Measurements from ENCODE around the gene OPCML.

OPCML gene

DNA sequence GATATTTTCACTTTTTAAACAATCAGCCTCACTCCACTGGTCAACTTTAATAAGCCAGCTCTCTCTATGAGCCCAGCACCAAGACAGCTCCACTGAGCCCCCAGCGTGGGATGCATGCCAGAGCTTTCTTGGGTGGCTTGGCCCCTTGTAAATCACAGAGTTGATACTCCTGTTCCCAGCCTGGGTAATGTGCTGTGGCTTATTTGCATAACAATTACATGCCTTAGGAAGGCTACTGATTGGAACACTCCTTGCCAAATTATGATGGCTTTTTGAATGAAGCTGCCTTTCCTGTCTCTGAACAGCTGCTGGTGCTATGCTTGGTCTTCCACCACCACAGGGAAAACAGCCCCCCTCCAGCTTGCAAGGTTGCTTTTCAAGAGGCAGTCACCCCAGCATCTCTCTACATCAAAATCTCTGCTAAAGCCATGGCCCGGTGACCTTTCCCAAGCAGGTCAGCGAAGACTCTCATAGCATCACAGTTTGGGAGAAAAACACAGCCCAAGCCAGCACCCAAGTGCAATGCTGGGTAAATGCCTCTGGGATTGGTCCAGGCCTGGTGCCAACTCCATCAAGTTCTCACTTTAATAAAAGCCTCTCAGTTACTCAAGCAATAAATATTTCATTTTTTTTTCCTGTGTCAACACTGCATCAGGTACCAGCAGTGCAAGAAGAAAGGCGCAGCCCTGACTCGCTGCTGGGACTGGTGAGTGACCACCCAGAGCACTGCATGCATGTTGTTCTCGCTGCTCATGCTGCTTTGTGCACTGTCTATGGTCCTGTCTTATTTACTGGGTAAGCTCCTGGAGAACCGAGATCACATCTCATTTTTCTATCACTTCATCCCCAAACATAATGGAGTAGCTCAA is 549.3 kb downstream of the OPCML start:
- Histone ChIP-seq H3K27me3 (ENCODE audit: control insufficient read depth, low read length) (no peaks in the 10 kb centered on the region), H3K4me1 (ENCODE audit: control insufficient read depth, low read length) (no peaks in the 10 kb centered on the region), H3K9me2 (replicated peaks; ENCODE audit: control insufficient read depth, low read length) (no peaks in the 10 kb centered on the region), H3K4me2 (ENCODE audit: low read length) (no peak overlapping the region), H3K9me3 (ENCODE audit: control insufficient read depth, insufficient read depth, low read length) (no peaks in the 10 kb centered on the region), H3K36me3 (ENCODE audit: control insufficient read depth, low read length) (no peaks in the 10 kb centered on the region), H3K79me2 (ENCODE audit: control insufficient read depth, low read length) (no peaks in the 10 kb centered on the region), H4K20me1 (ENCODE audit: control insufficient read depth, insufficient read depth, low read depth, low read length) (no peaks in the 10 kb centered on the region), H3K27ac (ENCODE audit: low read depth, low read length) (no peak overlapping the region), H3K4me3 (ENCODE audit: low read length) (no peak overlapping the region), H3F3A (ENCODE audit: control insufficient read depth, insufficient read depth) (no peaks in the 10 kb centered on the region)
- TF ChIP-seq, protein P1, sequence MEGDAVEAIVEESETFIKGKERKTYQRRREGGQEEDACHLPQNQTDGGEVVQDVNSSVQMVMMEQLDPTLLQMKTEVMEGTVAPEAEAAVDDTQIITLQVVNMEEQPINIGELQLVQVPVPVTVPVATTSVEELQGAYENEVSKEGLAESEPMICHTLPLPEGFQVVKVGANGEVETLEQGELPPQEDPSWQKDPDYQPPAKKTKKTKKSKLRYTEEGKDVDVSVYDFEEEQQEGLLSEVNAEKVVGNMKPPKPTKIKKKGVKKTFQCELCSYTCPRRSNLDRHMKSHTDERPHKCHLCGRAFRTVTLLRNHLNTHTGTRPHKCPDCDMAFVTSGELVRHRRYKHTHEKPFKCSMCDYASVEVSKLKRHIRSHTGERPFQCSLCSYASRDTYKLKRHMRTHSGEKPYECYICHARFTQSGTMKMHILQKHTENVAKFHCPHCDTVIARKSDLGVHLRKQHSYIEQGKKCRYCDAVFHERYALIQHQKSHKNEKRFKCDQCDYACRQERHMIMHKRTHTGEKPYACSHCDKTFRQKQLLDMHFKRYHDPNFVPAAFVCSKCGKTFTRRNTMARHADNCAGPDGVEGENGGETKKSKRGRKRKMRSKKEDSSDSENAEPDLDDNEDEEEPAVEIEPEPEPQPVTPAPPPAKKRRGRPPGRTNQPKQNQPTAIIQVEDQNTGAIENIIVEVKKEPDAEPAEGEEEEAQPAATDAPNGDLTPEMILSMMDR (IDR thresholded peaks at IDR 0.05; ENCODE audit: low read depth, low read length, poor library complexity, severe bottlenecking) = no peak
- no peak for TF ChIP-seq EZH2phosphoT487 (IDR thresholded peaks at IDR 0.05; ENCODE audit: borderline replicate concordance, low read length)

DNA sequence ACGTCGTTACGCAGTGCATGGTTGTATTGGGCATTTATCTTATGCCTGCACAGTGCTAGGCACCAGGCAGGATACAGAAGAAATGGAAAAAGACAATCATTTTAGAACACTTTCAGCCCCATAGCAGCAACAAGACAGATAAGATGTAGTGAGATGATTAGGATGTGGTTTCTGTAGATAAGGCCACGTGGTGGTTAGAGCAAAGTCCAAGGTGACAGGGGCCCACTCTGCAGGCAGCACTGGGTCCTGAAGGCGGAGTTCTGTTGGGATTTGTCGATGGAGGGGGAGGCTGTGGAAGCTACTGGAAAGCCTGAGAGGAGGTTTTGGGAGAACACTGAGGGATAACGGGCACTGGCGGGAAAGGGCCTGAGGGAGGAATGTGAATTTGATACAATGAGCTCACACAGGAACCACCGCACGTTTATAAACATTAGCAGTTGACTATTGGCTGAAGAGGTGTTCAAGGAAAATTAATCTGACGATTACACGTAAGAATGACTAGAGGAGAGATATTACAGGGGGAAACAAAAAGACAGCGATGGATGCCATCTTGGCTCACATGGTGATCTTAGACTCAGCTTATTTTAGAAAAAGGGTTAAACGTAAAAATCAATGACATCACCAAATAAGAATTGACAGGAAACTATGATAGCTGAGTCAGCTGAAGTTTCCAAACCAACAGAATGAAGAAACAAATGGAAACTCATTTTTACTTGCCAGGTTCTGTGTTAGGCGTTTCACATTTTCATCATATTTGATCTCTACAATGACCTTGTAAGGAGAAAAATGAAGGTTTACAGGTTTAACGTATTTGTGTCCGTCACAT is 551.0 kb downstream of the OPCML start:
- Histone ChIP-seq H3F3A (ENCODE audit: control insufficient read depth, insufficient read depth) (no peaks in the 10 kb centered on the region), H4K20me1 (ENCODE audit: control insufficient read depth, insufficient read depth, low read depth, low read length) (no peaks in the 10 kb centered on the region), H3K4me2 (ENCODE audit: low read length) (no peak overlapping the region), H3K4me3 (ENCODE audit: low read length) (no peak overlapping the region), H3K36me3 (ENCODE audit: control insufficient read depth, low read length) (no peaks in the 10 kb centered on the region), H3K9me2 (replicated peaks; ENCODE audit: control insufficient read depth, low read length) (no peaks in the 10 kb centered on the region), H3K79me2 (ENCODE audit: control insufficient read depth, low read length) (no peaks in the 10 kb centered on the region), H3K4me1 (ENCODE audit: control insufficient read depth, low read length) (no peaks in the 10 kb centered on the region), H3K27me3 (ENCODE audit: control insufficient read depth, low read length) (no peaks in the 10 kb centered on the region), H3K27ac (ENCODE audit: low read depth, low read length) (no peak overlapping the region), H3K9me3 (ENCODE audit: control insufficient read depth, insufficient read depth, low read length) (no peaks in the 10 kb centered on the region)
- TF ChIP-seq, protein P1 (IDR thresholded peaks at IDR 0.05; ENCODE audit: low read depth, low read length, poor library complexity, severe bottlenecking) = no peak
- TF ChIP-seq EZH2phosphoT487 (IDR thresholded peaks at IDR 0.05; ENCODE audit: borderline replicate concordance, low read length) = no peak

DNA sequence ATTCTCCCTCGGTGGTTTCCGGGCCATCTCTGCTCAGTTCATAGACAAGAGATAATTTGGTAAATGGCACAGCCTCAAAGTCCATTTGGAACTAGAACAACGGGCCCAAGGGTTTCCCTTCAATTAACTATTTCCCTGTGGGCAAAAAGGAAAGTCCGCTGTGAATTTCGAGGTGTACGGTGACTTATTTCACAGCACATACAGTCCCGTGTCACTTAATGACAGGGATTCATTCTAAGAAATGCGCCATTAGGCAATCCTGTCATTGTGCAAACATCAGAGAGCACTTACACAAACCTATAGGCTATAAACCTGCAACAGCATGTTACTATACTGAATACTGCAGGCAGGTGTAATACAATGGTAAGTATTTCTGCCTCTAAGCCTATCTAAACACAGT is 551.6 kb downstream of the OPCML start:
- Histone ChIP-seq H3K79me2 (ENCODE audit: control insufficient read depth, low read length) (no peaks in the 10 kb centered on the region), H3K27ac (ENCODE audit: low read depth, low read length) (no peak overlapping the region), H3K4me1 (ENCODE audit: control insufficient read depth, low read length) (no peaks in the 10 kb centered on the region), H3K9me2 (replicated peaks; ENCODE audit: control insufficient read depth, low read length) (no peaks in the 10 kb centered on the region), H3K27me3 (ENCODE audit: control insufficient read depth, low read length) (no peaks in the 10 kb centered on the region), H3F3A (ENCODE audit: control insufficient read depth, insufficient read depth) (no peaks in the 10 kb centered on the region), H3K4me3 (ENCODE audit: low read length) (no peak overlapping the region), H3K36me3 (ENCODE audit: control insufficient read depth, low read length) (no peaks in the 10 kb centered on the region), H3K9me3 (ENCODE audit: control insufficient read depth, insufficient read depth, low read length) (no peaks in the 10 kb centered on the region), H4K20me1 (ENCODE audit: control insufficient read depth, insufficient read depth, low read depth, low read length) (no peaks in the 10 kb centered on the region), H3K4me2 (ENCODE audit: low read length) (no peak overlapping the region)
- TF ChIP-seq, protein P1 (IDR thresholded peaks at IDR 0.05; ENCODE audit: low read depth, low read length, poor library complexity, severe bottlenecking) = no peak
- TF ChIP-seq EZH2phosphoT487 (IDR thresholded peaks at IDR 0.05; ENCODE audit: borderline replicate concordance, low read length) = no peak

Measured in DOHH2 (cell line).